Smooth muscle cell (in vitro differentiated cells): Measurements from ENCODE around the gene NADK. TPM values are rescaled to one million over a fixed set of nuclear protein-coding genes. Genes with fewer than 3 reads are reported as not detected.

Experiments
- DNase-seq: peaks from one replicate; lab custom pipeline; 2025; ENCODE audit not compliant: unreplicated experiment; lab: John Stamatoyannopoulos, UW
- H2AFZ ChIP-seq: fragments of 200-600 bp; sonication (generic); 2 replicates; pipeline ENCODE4 v1.6.0; 2016; ENCODE audit warnings: antibody characterized with exemption, low read depth, mild to moderate bottlenecking
- H3F3A ChIP-seq: fragments of 200-600 bp; sonication (generic); 2 replicates; pipeline ENCODE4 v1.6.0; 2017; ENCODE audit warnings: antibody characterized with exemption, low read depth
- H3K27ac ChIP-seq: fragments of 200-600 bp; sonication (generic); 2 replicates; pipeline ENCODE4 v1.5.1; 2016; ENCODE audit warnings: low read depth, mild to moderate bottlenecking
- H3K27me3 ChIP-seq: fragments of 200-600 bp; sonication (generic); 2 replicates; pipeline ENCODE4 v1.6.1; 2016; ENCODE audit warnings: low read depth, mild to moderate bottlenecking
- H3K36me3 ChIP-seq: fragments of 200-600 bp; sonication (generic); 2 replicates; pipeline ENCODE4 v1.5.1; 2016; ENCODE audit warnings: low read depth
- H3K4me1 ChIP-seq: fragments of 200-600 bp; sonication (generic); 2 replicates; pipeline ENCODE4 v1.5.1; 2016; ENCODE audit warnings: low read depth
- H3K4me2 ChIP-seq: fragments of 200-600 bp; sonication (generic); 2 replicates; pipeline ENCODE4 v1.6.0; 2016; ENCODE audit warnings: mild to moderate bottlenecking
- H3K4me3 ChIP-seq: fragments of 200-600 bp; sonication (generic); 2 replicates; pipeline ENCODE4 v1.5.1; 2016; ENCODE audit warnings: mild to moderate bottlenecking
- H3K79me2 ChIP-seq: fragments of 200-600 bp; sonication (generic); 2 replicates; pipeline ENCODE4 v1.6.0; 2016; ENCODE audit warnings: low read depth, mild to moderate bottlenecking
- H3K9ac ChIP-seq: fragments of 200-600 bp; sonication (generic); 2 replicates; pipeline ENCODE4 v1.6.0; 2016; ENCODE audit warnings: low read depth
- H3K9me3 ChIP-seq: fragments of 200-600 bp; sonication (generic); replicated peaks from 2 replicates; pipeline ENCODE4 v1.5.1; 2016; ENCODE audit warnings: low read depth
- H4K20me1 ChIP-seq: fragments of 200-600 bp; sonication (generic); 2 replicates; pipeline ENCODE4 v1.6.0; 2016; ENCODE audit warnings: low read depth
- WGBS: methylation state at CpG from one replicate; pipeline ENCODE4 v1.1.7; 2016; ENCODE audit warnings: low lambda C conversion rate; 5-methylcytosine and 5-hydroxymethylcytosine counted together
- polyA plus RNA-seq: library from polyadenylated mRNA; unstranded; fragments of >200 nt; fragmentation: Nextera tagmentation; extraction: Ambion mirVana; gene quantifications from 2 replicates; pipeline ENCODE4 v1.2.1, GENCODE V29; 2016
- total RNA-seq: library from RNA; depleted of rRNA; stranded (reverse); fragments of >200 nt; gene quantifications from 2 replicates; pipeline ENCODE4 v1.2.3, GENCODE V29; 2014
- TF ChIP-seq, protein P1 (sequence below): fragments of 200-600 bp; sonication (generic); IDR thresholded peaks from 2 replicates; pipeline ENCODE4 v1.5.1; 2017; ENCODE audit warnings: borderline replicate concordance, mild to moderate bottlenecking, antibody characterized with exemption; ENCODE audit not compliant: insufficient read depth, poor library complexity, severe bottlenecking

The NADK gene
- total and polyA plus RNA-seq, 2 experiments from 2014 or later: 32.7 to 37.8 TPM

DNA sequence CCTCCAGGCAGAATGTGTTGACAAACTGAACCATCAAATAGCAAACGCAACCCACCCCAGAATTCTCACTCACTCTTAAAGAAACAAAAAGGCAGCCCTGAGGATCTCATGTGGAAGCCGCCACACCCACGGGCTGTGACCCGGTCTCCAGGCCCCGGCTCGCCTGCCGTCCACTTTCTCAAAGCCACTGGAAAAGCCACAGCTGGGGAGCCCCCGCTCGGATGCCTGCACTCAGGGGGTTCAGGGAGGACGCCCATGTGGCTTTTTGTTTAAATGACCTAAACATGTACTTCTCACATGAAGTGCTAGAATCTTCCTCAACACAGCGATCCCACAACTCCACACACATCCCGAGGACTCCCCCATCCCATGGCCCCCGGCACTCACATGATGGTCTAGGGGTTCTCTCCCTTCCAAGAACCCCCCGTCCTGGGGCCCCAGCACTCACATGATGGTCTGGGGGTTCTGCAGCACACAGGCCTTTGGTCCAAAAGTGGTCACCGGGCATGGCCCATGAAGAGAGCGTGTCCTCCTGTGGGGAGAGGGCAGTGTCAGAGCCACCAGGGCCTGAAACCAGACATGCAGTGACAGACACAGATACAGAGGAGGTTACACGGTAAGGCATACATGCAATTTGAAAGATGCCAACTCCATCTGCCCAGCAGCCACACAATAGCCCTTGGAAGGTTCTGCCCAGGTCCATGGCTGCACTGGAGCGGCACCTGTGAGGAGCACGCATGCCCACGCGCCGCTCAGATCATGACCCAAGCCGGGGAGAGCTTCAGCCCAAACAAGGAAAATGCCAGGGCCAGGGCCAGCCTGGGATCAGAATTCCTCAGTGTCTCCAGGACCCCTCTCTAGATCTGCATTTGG, 16.5 kb downstream of the NADK start:
- TF ChIP-seq, protein P1, sequence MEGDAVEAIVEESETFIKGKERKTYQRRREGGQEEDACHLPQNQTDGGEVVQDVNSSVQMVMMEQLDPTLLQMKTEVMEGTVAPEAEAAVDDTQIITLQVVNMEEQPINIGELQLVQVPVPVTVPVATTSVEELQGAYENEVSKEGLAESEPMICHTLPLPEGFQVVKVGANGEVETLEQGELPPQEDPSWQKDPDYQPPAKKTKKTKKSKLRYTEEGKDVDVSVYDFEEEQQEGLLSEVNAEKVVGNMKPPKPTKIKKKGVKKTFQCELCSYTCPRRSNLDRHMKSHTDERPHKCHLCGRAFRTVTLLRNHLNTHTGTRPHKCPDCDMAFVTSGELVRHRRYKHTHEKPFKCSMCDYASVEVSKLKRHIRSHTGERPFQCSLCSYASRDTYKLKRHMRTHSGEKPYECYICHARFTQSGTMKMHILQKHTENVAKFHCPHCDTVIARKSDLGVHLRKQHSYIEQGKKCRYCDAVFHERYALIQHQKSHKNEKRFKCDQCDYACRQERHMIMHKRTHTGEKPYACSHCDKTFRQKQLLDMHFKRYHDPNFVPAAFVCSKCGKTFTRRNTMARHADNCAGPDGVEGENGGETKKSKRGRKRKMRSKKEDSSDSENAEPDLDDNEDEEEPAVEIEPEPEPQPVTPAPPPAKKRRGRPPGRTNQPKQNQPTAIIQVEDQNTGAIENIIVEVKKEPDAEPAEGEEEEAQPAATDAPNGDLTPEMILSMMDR: no peak
- Histone ChIP-seq H4K20me1 (peaks cover 80% of the 10 kb centered on the region), H3K9me3 (no peaks in the 10 kb centered on the region), H3K79me2 (peaks cover 36% of the 10 kb centered on the region), H3K36me3 (no peaks in the 10 kb centered on the region), H3K27me3 (no peaks in the 10 kb centered on the region), H3K4me3 (no peak overlapping the region), H2AFZ (no peak overlapping the region), H3F3A (no peaks in the 10 kb centered on the region), H3K27ac (no peak overlapping the region), H3K4me2 (no peak overlapping the region), H3K4me1 (no peaks in the 10 kb centered on the region), H3K9ac (no peak overlapping the region)
- no peak for DNase-seq
- WGBS: 99% methylated on average over 23 of the region's 23 CpGs

DNA sequence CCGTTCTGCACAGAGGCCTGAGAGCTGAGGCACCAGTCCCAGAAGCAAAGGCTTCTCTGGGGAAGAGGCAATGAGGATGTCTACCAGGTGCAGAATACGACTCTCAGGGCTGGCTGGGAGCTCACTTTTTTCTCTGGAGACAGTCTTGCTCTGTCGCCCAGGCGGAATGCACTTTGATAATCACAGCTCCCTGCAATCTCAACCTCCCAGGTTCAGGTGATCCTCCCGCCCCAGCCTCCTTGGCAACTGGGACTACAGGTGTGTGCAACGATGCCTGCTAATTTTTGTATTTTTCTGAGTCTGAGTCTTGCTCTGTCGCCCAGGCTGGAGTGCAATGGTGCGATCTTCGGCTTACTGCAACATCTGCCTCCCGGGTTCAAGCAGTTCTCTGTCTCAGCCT, 17.6 kb downstream of the NADK start:
- no peak overlapping the region for H3K4me2 ChIP-seq
- H3K9ac ChIP-seq: no peak overlapping the region
- peaks cover 28% of the 10 kb centered on the region for H3K79me2 ChIP-seq
- no peak overlapping the region for H2AFZ ChIP-seq
- no peak overlapping the region for H3K27ac ChIP-seq
- H3K36me3 ChIP-seq: no peaks in the 10 kb centered on the region
- H3K4me3 ChIP-seq: no peak overlapping the region
- no peaks in the 10 kb centered on the region for H3F3A ChIP-seq
- no peak for DNase-seq
- over 99% methylated on average over 10 of the region's 10 CpGs for WGBS
- peaks cover 72% of the 10 kb centered on the region for H4K20me1 ChIP-seq
- no peaks in the 10 kb centered on the region for H3K27me3 ChIP-seq
- TF ChIP-seq, protein P1: no peak
- no peaks in the 10 kb centered on the region for H3K4me1 ChIP-seq
- no peaks in the 10 kb centered on the region for H3K9me3 ChIP-seq

DNA sequence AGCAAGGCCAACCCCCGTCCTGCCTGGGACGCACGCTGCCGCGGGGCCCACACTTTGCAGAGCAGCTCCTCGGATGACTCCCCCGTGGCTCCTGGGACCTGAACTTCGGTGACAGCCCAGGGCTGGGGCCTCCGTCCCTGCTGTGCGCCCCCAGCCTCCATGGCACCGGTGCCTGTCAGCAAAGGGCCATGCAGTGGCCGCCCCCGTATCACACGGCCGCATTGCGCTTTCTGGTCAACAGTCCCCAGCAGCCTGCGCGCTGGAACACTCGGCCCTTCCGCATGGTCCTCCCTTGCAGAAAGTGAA, 18.0 kb downstream of the NADK start:
- Histone ChIP-seq H3K4me2 (no peak overlapping the region), H3K79me2 (peaks cover 23% of the 10 kb centered on the region), H3K4me1 (no peaks in the 10 kb centered on the region), H3K27me3 (no peaks in the 10 kb centered on the region), H3K36me3 (no peaks in the 10 kb centered on the region), H3K27ac (no peak overlapping the region), H3F3A (no peaks in the 10 kb centered on the region), H3K4me3 (no peak overlapping the region), H3K9me3 (no peaks in the 10 kb centered on the region), H2AFZ (no peak overlapping the region), H4K20me1 (peaks cover 68% of the 10 kb centered on the region), H3K9ac (no peak overlapping the region)
- over 99% methylated on average over 20 of the region's 20 CpGs for WGBS
- TF ChIP-seq, protein P1: no peak
- DNase-seq: no peak
